Smooth muscle cell (in vitro differentiated cells): ENCODE results near the gene SH3GLB2. TPM values are rescaled to one million over a fixed set of nuclear protein-coding genes. Genes with fewer than 3 reads are reported as not detected.

Experiments used
- DNase-seq: peaks from one replicate; lab custom pipeline; 2025; ENCODE audit not compliant: unreplicated experiment; lab: John Stamatoyannopoulos, UW
- H2AFZ ChIP-seq: fragments of 200-600 bp; sonication (generic); 2 replicates; pipeline ENCODE4 v1.6.0; 2016; ENCODE audit warnings: antibody characterized with exemption, low read depth, mild to moderate bottlenecking
- H3F3A ChIP-seq: fragments of 200-600 bp; sonication (generic); 2 replicates; pipeline ENCODE4 v1.6.0; 2017; ENCODE audit warnings: antibody characterized with exemption, low read depth
- H3K27ac ChIP-seq: fragments of 200-600 bp; sonication (generic); 2 replicates; pipeline ENCODE4 v1.5.1; 2016; ENCODE audit warnings: low read depth, mild to moderate bottlenecking
- H3K27me3 ChIP-seq: fragments of 200-600 bp; sonication (generic); 2 replicates; pipeline ENCODE4 v1.6.1; 2016; ENCODE audit warnings: low read depth, mild to moderate bottlenecking
- H3K36me3 ChIP-seq: fragments of 200-600 bp; sonication (generic); 2 replicates; pipeline ENCODE4 v1.5.1; 2016; ENCODE audit warnings: low read depth
- H3K4me1 ChIP-seq: fragments of 200-600 bp; sonication (generic); 2 replicates; pipeline ENCODE4 v1.5.1; 2016; ENCODE audit warnings: low read depth
- H3K4me2 ChIP-seq: fragments of 200-600 bp; sonication (generic); 2 replicates; pipeline ENCODE4 v1.6.0; 2016; ENCODE audit warnings: mild to moderate bottlenecking
- H3K4me3 ChIP-seq: fragments of 200-600 bp; sonication (generic); 2 replicates; pipeline ENCODE4 v1.5.1; 2016; ENCODE audit warnings: mild to moderate bottlenecking
- H3K79me2 ChIP-seq: fragments of 200-600 bp; sonication (generic); 2 replicates; pipeline ENCODE4 v1.6.0; 2016; ENCODE audit warnings: low read depth, mild to moderate bottlenecking
- H3K9ac ChIP-seq: fragments of 200-600 bp; sonication (generic); 2 replicates; pipeline ENCODE4 v1.6.0; 2016; ENCODE audit warnings: low read depth
- H3K9me3 ChIP-seq: fragments of 200-600 bp; sonication (generic); replicated peaks from 2 replicates; pipeline ENCODE4 v1.5.1; 2016; ENCODE audit warnings: low read depth
- H4K20me1 ChIP-seq: fragments of 200-600 bp; sonication (generic); 2 replicates; pipeline ENCODE4 v1.6.0; 2016; ENCODE audit warnings: low read depth
- CTCF ChIP-seq: fragments of 200-600 bp; sonication (generic); IDR thresholded peaks from 2 replicates; pipeline ENCODE4 v1.5.1; 2017; ENCODE audit warnings: borderline replicate concordance, mild to moderate bottlenecking, antibody characterized with exemption; ENCODE audit not compliant: insufficient read depth, poor library complexity, severe bottlenecking
- WGBS: methylation state at CpG from one replicate; pipeline ENCODE4 v1.1.7; 2016; ENCODE audit warnings: low lambda C conversion rate; 5-methylcytosine and 5-hydroxymethylcytosine counted together
- polyA plus RNA-seq: library from polyadenylated mRNA; unstranded; fragments of >200 nt; fragmentation: Nextera tagmentation; extraction: Ambion mirVana; gene quantifications from 2 replicates; pipeline ENCODE4 v1.2.1, GENCODE V29; 2016
- total RNA-seq: library from RNA; depleted of rRNA; stranded (reverse); fragments of >200 nt; gene quantifications from 2 replicates; pipeline ENCODE4 v1.2.3, GENCODE V29; 2014

The SH3GLB2 gene
- total and polyA plus RNA-seq, 2 experiments from 2014 or later = 31.9 to 44.8 TPM

GRCh38 chr9:129008469-129008965 lies 19.6 kb downstream of the SH3GLB2 start:
- no peaks in the 10 kb centered on the region for H3K9me3 ChIP-seq
- no peak for DNase-seq
- TF ChIP-seq CTCF = no peak
- H3K27ac ChIP-seq = no peak overlapping the region
- H4K20me1 ChIP-seq = peaks cover 3% of the 10 kb centered on the region
- no peak overlapping the region for H3K4me3 ChIP-seq
- H3K79me2 ChIP-seq = no peaks in the 10 kb centered on the region
- no peak overlapping the region for H2AFZ ChIP-seq
- H3K27me3 ChIP-seq = no peaks in the 10 kb centered on the region
- no peaks in the 10 kb centered on the region for H3K36me3 ChIP-seq
- H3K4me1 ChIP-seq = no peaks in the 10 kb centered on the region
- 98% methylated on average over 6 of the region's 6 CpGs for WGBS
- no peak overlapping the region for H3K4me2 ChIP-seq
- no peak overlapping the region for H3K9ac ChIP-seq
- no peaks in the 10 kb centered on the region for H3F3A ChIP-seq

GRCh38 chr9:129007766-129008468 lies 20.2 kb downstream of the SH3GLB2 start:
- no peaks in the 10 kb centered on the region for H3K27me3 ChIP-seq
- no peaks in the 10 kb centered on the region for H3K9me3 ChIP-seq
- H3K27ac ChIP-seq = no peak overlapping the region
- 96% methylated on average over 17 of the region's 18 CpGs for whole genome bisulfite sequencing
- H3F3A ChIP-seq = no peaks in the 10 kb centered on the region
- no peak overlapping the region for H3K4me2 ChIP-seq
- H3K9ac ChIP-seq = no peak overlapping the region
- no peaks in the 10 kb centered on the region for H3K79me2 ChIP-seq
- H3K36me3 ChIP-seq = no peaks in the 10 kb centered on the region
- no peak overlapping the region for H3K4me3 ChIP-seq
- no peak for TF ChIP-seq CTCF
- no peak overlapping the region for H2AFZ ChIP-seq
- no peaks in the 10 kb centered on the region for H3K4me1 ChIP-seq
- no peak for DNase-seq
- H4K20me1 ChIP-seq = peaks cover 3% of the 10 kb centered on the region

- no peaks in the 10 kb centered on the region for H3F3A ChIP-seq
- TF ChIP-seq CTCF = no peak
- no peak overlapping the region for H3K4me3 ChIP-seq
- H3K9me3 ChIP-seq = no peaks in the 10 kb centered on the region
- H3K27me3 ChIP-seq = no peaks in the 10 kb centered on the region
- no peak overlapping the region for H3K9ac ChIP-seq
- no peak overlapping the region for H2AFZ ChIP-seq
- H3K4me1 ChIP-seq = no peaks in the 10 kb centered on the region
- 95% methylated on average over 14 of the region's 14 CpGs for WGBS
- H3K4me2 ChIP-seq = no peak overlapping the region
- no peaks in the 10 kb centered on the region for H3K36me3 ChIP-seq
- H4K20me1 ChIP-seq = peaks cover 3% of the 10 kb centered on the region
- H3K79me2 ChIP-seq = no peaks in the 10 kb centered on the region
- H3K27ac ChIP-seq = no peak overlapping the region
- DNase-seq = no peak
These were observed 20.9 kb downstream of the SH3GLB2 start for GRCh38 chr9:129007035-129007765.
